Osteoblast (primary cell): Measurements from ENCODE around the gene RTEL1. TPM values are rescaled to one million over a fixed set of nuclear protein-coding genes. Genes with fewer than 3 reads are reported as not detected.
A peak's percentile ranks its signal among the peaks of the same experiment; 100 is the strongest.

Experiments used
- DNase-seq: peaks from one replicate; pipeline ENCODE4 v3.0.0; 2011; ENCODE audit warnings: low spot score, mixed read lengths; ENCODE audit not compliant: insufficient read length; ENCODE audit errors: missing footprints
- H2AFZ ChIP-seq: 2 replicates; pipeline ENCODE4 v1.6.0; 2011; ENCODE audit warnings: mild to moderate bottlenecking, low read length
- H3K27ac ChIP-seq: 2 replicates; pipeline ENCODE4 v1.5.1; 2011; ENCODE audit warnings: mild to moderate bottlenecking, low read depth, low read length, moderate library complexity
- H3K27me3 ChIP-seq: 2 replicates; pipeline ENCODE4 v1.6.0; 2012; ENCODE audit warnings: mild to moderate bottlenecking, control low read depth, inconsistent platforms, low read length, moderate library complexity; ENCODE audit not compliant: insufficient read depth
- H3K36me3 ChIP-seq: 2 replicates; pipeline ENCODE4 v1.5.1; 2011; ENCODE audit warnings: mild to moderate bottlenecking, low read length, control low read depth, moderate library complexity; ENCODE audit not compliant: insufficient read depth
- H3K4me1 ChIP-seq: 2 replicates; pipeline ENCODE4 v1.5.1; 2011; ENCODE audit warnings: mild to moderate bottlenecking, low read length, control low read depth, moderate library complexity; ENCODE audit not compliant: insufficient read depth
- H3K4me2 ChIP-seq: 2 replicates; pipeline ENCODE4 v1.6.0; 2011; ENCODE audit warnings: mild to moderate bottlenecking, low read length; ENCODE audit not compliant: insufficient read depth
- H3K4me3 ChIP-seq: fragments of 200-600 bp; sonication (generic); 3 replicates; pipeline ENCODE4 v1.5.1; 2012; ENCODE audit warnings: mild to moderate bottlenecking, low read length, inconsistent platforms; ENCODE audit not compliant: insufficient read depth
- H3K79me2 ChIP-seq: 2 replicates; pipeline ENCODE4 v1.6.0; 2012; ENCODE audit warnings: mild to moderate bottlenecking, low read length, control low read depth, inconsistent platforms; ENCODE audit not compliant: insufficient read depth
- H3K9me3 ChIP-seq: 2 replicates; pipeline ENCODE4 v1.5.1; 2011; ENCODE audit warnings: low read depth, low read length, control low read depth
- H4K20me1 ChIP-seq: 2 replicates; pipeline ENCODE4 v1.6.0; 2012; ENCODE audit warnings: mild to moderate bottlenecking, low read length, control low read depth; ENCODE audit not compliant: insufficient read depth
- CTCF ChIP-seq: IDR thresholded peaks from 2 replicates; pipeline ENCODE4 v1.5.1; 2011; ENCODE audit warnings: mild to moderate bottlenecking, low read depth, low read length, moderate library complexity; ENCODE audit errors: extremely low read depth
- total RNA-seq: library from RNA; depleted of rRNA; stranded (reverse); fragments of >200 nt; gene quantifications from 2 replicates; pipeline ENCODE4 v1.2.3, GENCODE V29; 2012

RTEL1 gene
- total RNA-seq = 10.9 and 11.8 TPM in 2 replicates

- peak within 1 kb of the TSS; percentile 44 for H3K27ac ChIP-seq
- H4K20me1 ChIP-seq = no peaks in the 10 kb centered on the region
- no peak for TF ChIP-seq CTCF
- H3K36me3 ChIP-seq = peaks cover 26% of the 10 kb centered on the region
- DNase-seq = peak; percentile 100
- H3K4me2 ChIP-seq = peak within 1 kb of the TSS; percentile 97
- H3K4me3 ChIP-seq = peak within 1 kb of the TSS; percentile 99
- peaks cover 36% of the 10 kb centered on the region for H3K79me2 ChIP-seq
- H3K4me1 ChIP-seq = peaks cover 14% of the 10 kb centered on the region
- H3K27me3 ChIP-seq = no peaks in the 10 kb centered on the region
- no peaks in the 10 kb centered on the region for H3K9me3 ChIP-seq
- peak within 1 kb of the TSS; percentile 99 for H2AFZ ChIP-seq
Measured at GRCh38 chr20:63657937-63658748, at the start of gene RTEL1. Gene RTEL1 (plus strand): TSS chr20:63658312. CDS start chr20:63659403, 1,091 bp downstream.

- H3K4me3 ChIP-seq = no peak overlapping the region
- H3K36me3 ChIP-seq = peaks cover 10% of the 10 kb centered on the region
- peaks cover 8% of the 10 kb centered on the region for H3K4me1 ChIP-seq
- no peaks in the 10 kb centered on the region for H3K27me3 ChIP-seq
- DNase-seq = peak; percentile 48
- H3K79me2 ChIP-seq = peaks cover 41% of the 10 kb centered on the region
- H2AFZ ChIP-seq = no peak overlapping the region
- peaks cover 17% of the 10 kb centered on the region for H4K20me1 ChIP-seq
- no peak for TF ChIP-seq CTCF
- H3K4me2 ChIP-seq = no peak overlapping the region
- no peak overlapping the region for H3K27ac ChIP-seq
- no peaks in the 10 kb centered on the region for H3K9me3 ChIP-seq
Measured at GRCh38 chr20:63610581-63611435, 47.3 kb upstream of the RTEL1 start.

GRCh38 chr20:63611646-63612045, 46.5 kb upstream of the RTEL1 start:
- peaks cover 8% of the 10 kb centered on the region for H3K4me1 ChIP-seq
- no peak for TF ChIP-seq CTCF
- no peak overlapping the region for H3K4me3 ChIP-seq
- H3K9me3 ChIP-seq = no peaks in the 10 kb centered on the region
- H3K79me2 ChIP-seq = peaks cover 43% of the 10 kb centered on the region
- no peak overlapping the region for H3K27ac ChIP-seq
- no peaks in the 10 kb centered on the region for H3K27me3 ChIP-seq
- no peak overlapping the region for H2AFZ ChIP-seq
- DNase-seq = no peak
- H3K4me2 ChIP-seq = no peak overlapping the region
- peaks cover 15% of the 10 kb centered on the region for H3K36me3 ChIP-seq
- H4K20me1 ChIP-seq = peaks cover 17% of the 10 kb centered on the region
